ENCODE data around the gene MYO1F.
"Not testable (repeated sequence)": the region's sequence is repeated elsewhere in the genome, so short reads cannot be mapped to it uniquely, and the experiment has no call there.

Gene MYO1F

DNA sequence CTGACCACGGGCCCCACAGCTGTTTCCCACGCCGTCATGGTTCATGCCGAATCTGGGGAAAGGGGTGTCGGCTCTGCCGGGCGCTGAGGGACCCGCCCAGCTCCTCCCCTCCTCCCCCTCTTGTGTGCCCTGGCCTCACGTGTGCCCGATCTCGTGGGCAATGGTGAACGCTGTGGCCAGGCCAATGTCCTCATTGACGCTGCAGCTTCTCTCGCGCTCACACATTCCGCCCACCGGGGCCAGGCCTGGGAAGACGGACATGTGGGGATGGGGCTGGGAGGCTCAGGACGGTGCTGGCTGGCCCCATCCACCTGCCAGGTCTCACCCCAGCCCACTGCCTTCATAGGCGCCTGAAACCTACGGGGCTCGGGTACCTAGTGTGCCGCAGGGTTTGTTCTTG, 18.9 kb upstream of the MYO1F start:
- no peak for DNase-seq

DNA sequence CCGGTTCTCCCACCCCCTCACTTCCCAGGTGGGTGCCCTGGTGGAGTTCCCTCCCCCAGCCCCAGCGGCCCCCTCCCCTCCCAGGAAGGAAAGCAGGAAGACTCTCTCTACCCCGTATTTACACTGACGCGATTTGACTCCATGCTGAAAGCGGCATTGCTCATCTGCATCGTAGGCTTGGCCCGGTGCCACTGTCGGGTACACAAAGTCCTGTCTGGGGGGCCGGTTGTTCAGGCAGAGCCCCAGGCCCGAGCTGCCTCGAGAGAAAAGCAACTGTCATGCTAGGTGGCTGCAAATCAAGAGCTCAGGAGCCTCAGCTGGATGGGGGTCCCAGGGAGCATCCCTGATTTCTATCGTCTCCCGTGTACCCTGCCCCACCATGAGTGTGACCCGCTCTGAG, 18.4 kb upstream of the MYO1F start:
- no peak for DNase-seq

DNA sequence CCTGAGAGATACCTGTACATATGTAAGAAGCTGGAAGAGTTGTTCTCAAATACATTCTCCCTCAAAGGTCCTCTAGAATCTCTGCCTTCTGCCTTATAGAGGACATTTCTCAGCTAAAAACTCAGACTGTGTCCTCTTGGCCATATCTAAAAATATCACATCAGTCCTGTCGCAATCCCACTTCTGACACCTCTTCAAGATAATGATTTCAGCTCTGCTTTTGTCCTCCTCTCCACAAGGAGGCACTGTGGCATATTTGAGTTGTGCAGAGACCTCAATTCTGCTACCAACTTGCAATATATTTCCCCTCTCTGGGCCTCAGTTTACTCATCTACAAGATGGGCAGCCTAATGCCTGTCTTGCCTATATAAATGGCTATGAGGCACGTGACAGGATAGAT, 16.7 kb upstream of the MYO1F start:
- DNase-seq = no peak

DNA sequence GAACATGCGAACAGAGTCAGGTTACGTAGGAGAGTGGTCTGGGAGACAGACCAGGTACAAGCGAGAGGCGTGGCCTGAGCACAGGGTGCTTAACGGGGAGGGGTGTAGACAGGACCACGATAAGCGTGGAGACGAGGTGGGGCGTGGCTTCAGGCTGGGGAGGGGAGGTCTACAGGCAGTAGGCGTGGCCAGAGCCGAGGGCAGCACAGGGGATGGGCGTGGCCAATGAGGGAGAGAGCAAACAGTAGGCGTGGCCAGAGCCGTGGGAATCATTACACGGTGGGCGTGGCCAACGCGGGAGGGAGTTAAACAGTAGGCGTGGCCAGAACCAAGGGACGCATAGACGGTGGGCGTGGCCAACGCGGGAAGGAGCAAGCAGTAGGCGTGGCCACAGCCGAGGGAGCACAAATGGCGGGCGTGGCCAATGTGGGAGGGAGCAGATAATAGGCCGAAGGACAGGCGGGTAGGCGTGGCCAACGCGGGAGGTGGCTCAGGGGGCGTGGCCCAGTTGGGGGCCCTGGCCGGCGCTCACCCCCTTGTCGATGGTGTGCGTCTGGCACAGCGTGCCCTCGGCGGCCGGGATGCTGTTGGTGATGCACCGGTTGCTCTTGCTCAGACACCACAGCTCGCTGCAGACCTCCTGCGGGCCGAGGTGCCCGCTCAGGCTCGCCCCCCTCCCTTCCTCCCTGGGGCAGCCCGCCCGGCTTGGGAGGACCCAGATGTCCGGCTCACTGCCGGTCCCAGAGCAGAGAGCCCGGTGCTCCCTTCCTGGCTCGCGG, 15.2 kb upstream of the MYO1F start:
- no peak for DNase-seq

GRCh38 chr19:8589177-8589714, 12.0 kb upstream of the MYO1F start:
- no peak for DNase-seq

- DNase-seq = no peak
These were observed 8.9 kb upstream of the MYO1F start for GRCh38 chr19:8585894-8586750.

DNA sequence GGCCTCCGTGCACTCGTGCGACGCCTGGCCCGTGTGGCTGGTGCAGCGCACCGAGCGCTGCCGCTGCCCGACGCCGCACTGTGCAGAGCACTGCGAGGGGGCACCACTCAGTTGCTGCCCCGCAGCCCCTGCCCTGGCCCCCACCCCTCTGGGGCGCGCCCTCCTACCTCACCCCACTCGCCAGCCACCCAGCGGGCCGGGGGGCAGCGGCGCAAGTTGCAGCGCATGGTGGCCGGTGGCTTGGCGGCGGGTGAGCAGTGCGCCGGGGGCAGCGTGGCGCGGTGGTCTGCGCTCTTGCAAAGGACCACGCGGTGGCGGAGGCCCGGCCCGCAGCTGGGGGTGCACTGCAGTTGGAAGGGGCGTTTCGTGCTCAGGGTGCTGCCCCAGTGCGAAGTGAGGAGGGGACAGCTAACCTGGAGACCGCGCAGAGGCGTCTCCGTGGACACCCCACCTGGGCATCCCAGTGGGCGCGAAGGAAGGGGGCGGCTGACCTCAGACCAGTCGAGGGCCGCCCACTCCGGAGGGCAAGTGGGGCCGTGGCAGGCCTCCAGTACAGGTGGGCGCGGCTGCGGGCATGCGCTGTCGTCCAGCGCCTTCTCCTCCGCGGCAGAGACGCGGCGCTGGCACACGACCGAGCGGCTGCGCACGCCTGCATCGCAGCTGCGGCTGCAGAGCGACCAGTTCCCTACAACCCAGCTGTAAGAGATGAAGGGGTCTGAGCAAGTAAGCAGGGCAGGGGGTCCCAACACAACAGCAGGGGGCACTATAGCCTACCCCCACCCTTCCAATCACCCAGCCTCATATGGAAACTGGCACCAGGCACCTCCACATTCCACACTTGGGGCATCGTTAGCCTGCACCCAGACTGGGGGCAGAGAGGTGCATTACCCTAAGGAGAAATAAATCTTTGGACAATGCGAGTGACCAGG, 8.0 kb upstream of the MYO1F start:
- no peak for DNase-seq

- no peak for DNase-seq
These were observed 3.6 kb upstream of the MYO1F start for GRCh38 chr19:8580710-8581281.

DNA sequence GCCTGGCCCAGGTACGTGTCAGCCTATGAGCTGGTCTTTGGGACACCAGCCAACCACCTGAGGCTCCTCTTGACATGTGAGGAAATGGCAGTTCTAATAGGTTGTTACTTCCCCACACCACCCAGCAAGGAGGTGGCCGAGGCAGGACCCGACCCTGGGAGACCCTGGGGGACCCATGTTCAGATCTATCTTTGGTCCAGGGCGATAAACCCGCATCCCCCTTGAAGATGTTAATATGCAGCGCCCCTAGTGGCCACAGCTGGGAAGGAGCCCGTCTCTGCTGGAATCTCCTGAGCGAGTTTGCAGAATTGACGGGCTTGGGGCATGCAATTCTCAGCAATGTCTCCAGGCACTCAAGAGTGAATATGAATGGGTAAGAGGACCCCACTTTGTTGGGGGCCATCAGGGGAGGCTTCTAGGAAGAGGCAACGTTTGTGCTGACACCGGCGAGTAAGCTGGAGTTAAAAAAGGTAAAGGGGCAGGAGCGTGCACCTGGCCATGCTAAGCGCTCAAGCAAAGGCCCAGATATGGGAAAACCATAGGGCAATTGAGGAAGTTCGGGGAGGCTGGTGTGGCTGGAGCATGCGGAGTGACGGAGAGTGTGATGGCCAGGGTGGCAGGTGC, 1.5 kb upstream of the MYO1F start:
- DNase-seq = no peak

GRCh38 chr19:8577741-8578140, 499 bp upstream of the MYO1F start:
- DNase-seq = no peak

DNA sequence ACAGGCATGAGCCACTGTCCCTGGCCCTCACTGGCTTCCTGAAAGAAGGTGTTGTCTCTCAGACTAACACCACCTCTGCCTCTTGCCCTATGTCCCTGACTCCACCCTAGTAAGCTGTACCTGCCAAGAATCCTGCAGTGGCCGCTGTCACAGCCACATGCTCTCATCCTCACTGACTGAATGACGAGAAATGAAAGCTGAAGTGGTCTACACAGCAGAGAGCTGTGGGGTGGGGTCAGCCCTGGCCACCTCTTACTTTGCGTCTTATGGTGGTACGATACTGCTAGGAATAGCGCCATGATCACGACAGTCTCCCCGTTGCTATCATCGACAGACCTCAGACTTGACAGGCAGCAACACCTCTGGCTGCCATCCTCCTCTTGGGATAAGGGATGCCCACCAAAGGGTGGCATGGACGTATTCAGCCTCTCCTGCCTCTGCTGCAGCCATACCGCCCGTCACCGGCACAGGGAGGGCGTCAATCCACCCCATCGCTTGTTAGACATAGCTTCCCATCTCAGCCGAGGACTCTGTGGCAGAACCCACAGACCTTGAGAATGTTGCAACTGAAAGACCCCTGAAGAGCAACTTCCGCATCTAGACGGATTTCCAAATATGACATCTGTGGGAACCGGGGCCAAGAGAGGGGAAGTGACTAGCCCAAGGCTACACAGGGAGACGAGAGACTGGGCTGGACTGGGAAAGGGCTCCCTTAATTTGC, 809 bp downstream of the MYO1F start:
- no peak for DNase-seq

- DNase-seq = no peak
These were observed 1.7 kb downstream of the MYO1F start for GRCh38 chr19:8575467-8575997.

- DNase-seq = not testable (repeated sequence)
These were observed 2.7 kb downstream of the MYO1F start for GRCh38 chr19:8574619-8574922.

- no peak for DNase-seq
These were observed 3.9 kb downstream of the MYO1F start for GRCh38 chr19:8573316-8573715.

GRCh38 chr19:8571006-8571411, 6.2 kb downstream of the MYO1F start:
- DNase-seq = no peak

DNA sequence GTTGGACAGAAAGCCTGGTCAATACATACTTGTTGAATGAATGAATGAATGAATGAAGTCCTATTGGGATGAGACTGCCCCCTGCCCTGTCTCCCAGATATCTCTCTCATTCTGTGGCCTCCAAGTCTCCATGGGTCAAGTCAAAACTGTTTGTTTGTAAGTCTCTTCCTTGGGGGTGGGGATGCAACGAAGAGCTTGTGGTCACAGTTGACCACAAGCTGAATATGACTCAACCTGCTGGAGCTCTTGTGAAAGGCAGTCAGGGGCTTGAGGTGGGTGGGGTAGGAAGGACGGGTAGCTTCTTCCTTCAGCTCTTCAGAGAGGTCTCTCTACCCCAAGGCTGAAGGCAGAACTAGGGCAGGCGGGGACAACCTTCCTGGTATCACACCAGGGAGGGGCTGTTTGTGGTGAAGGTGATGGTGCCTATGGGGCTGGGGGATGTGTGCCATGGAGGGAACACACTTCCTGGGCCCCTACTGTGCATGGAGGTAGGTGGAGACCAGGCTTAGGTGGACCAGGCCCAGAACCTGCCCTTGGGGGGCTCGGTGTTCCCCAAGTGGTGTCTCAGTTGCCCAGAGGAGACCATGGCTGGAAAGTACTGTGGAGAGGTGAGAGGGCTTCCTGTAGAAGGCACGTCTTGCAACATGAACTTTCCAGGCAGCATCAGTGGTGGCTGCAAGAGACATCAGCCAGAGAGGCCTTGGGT, 8.0 kb downstream of the MYO1F start:
- no peak for DNase-seq

- no peak for DNase-seq
These were observed 9.6 kb downstream of the MYO1F start for GRCh38 chr19:8567522-8568172.

GRCh38 chr19:8566855-8567254, 10.4 kb downstream of the MYO1F start:
- DNase-seq = no peak

- DNase-seq = not testable (repeated sequence)
These were observed 12.4 kb downstream of the MYO1F start for GRCh38 chr19:8564866-8565265.

Measured in DMS 273 treated with DMSO at 0.1 percent for 48 hours (cell line).